GM23338 (cell line): Measurements from ENCODE around the gene KCNMA1.

Experiments
- CREB1 ChIP-seq: fragments of 250-450 bp; sonication (Bioruptor Pico); IDR thresholded peaks from 2 replicates; pipeline ENCODE4 v1.5.0; 2020; ENCODE audit warnings: low read depth, mild to moderate bottlenecking, moderate library complexity
- EZH2 ChIP-seq: fragments of 200-600 bp; sonication (generic); IDR thresholded peaks from one replicate; pipeline ENCODE4 v1.8.0; 2017; ENCODE audit warnings: antibody characterized with exemption, mild to moderate bottlenecking, low read depth; ENCODE audit not compliant: unreplicated experiment
- EZH2phosphoT487 ChIP-seq: fragments of 200-600 bp; sonication (generic); IDR thresholded peaks from one replicate; pipeline ENCODE4 v1.8.1; 2018; ENCODE audit warnings: antibody characterized with exemption; ENCODE audit not compliant: unreplicated experiment
- POLR2AphosphoS5 ChIP-seq: IDR thresholded peaks from 2 replicates; pipeline ENCODE4 v1.6.1; 2016; ENCODE audit warnings: antibody characterized with exemption, low read depth
- STAT1 ChIP-seq: IDR thresholded peaks from one replicate; pipeline ENCODE4 v1.6.1; 2016; ENCODE audit warnings: antibody characterized with exemption; ENCODE audit not compliant: unreplicated experiment
- TF ChIP-seq, protein P1 (sequence below), 2 experiments: fragments of 200-600 bp in 1 of 2; sonication (generic) in 1 of 2; conservative IDR thresholded peaks; 2 replicates each; pipeline versions ENCODE4 v1.5.1 to v1.6.1; 2016 to 2017; ENCODE audit warnings: antibody characterized with exemption in 2 of 2, low read depth in 2 of 2, mild to moderate bottlenecking in 2 of 2, moderate library complexity in 1 of 2
- TF ChIP-seq, protein P2 (sequence below): IDR thresholded peaks from one replicate; pipeline ENCODE4 v1.6.1; 2018; ENCODE audit warnings: antibody characterized with exemption; ENCODE audit not compliant: unreplicated experiment
- TF ChIP-seq, protein P3 (sequence below): IDR thresholded peaks from 2 replicates; pipeline ENCODE4 v1.6.1; 2016; ENCODE audit warnings: antibody characterized with exemption

DNA sequence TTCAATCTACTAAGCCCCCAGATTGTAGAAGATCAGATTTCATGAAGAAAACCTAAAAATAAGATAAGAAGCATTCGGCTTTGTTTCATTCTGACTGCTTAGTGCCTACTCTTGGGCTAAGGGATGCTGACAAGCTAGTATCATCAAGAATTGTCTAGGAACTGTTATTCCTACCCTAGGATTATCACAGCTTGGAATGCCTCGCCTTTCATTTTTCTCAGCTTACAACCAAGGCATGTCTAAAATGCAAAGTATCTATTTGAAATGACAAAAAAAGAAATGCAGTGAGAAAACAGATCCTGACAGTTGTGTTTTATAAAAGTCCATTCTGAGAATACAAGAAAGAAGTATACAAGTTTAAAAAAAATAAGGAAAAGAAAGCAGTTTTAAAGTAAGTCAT, 441.0 kb downstream of the KCNMA1 start:
- TF ChIP-seq, protein P1, sequence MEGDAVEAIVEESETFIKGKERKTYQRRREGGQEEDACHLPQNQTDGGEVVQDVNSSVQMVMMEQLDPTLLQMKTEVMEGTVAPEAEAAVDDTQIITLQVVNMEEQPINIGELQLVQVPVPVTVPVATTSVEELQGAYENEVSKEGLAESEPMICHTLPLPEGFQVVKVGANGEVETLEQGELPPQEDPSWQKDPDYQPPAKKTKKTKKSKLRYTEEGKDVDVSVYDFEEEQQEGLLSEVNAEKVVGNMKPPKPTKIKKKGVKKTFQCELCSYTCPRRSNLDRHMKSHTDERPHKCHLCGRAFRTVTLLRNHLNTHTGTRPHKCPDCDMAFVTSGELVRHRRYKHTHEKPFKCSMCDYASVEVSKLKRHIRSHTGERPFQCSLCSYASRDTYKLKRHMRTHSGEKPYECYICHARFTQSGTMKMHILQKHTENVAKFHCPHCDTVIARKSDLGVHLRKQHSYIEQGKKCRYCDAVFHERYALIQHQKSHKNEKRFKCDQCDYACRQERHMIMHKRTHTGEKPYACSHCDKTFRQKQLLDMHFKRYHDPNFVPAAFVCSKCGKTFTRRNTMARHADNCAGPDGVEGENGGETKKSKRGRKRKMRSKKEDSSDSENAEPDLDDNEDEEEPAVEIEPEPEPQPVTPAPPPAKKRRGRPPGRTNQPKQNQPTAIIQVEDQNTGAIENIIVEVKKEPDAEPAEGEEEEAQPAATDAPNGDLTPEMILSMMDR (conservative IDR thresholded peaks at IDR 0.05; ENCODE audit: low read depth in 2 of 2), result no peak
- TF ChIP-seq CREB1 (CRISPR knock-in tag), result no peak
- TF ChIP-seq EZH2phosphoT487, result no peak
- TF ChIP-seq POLR2AphosphoS5, result no peak
- no peak for TF ChIP-seq EZH2
- TF ChIP-seq, protein P2, sequence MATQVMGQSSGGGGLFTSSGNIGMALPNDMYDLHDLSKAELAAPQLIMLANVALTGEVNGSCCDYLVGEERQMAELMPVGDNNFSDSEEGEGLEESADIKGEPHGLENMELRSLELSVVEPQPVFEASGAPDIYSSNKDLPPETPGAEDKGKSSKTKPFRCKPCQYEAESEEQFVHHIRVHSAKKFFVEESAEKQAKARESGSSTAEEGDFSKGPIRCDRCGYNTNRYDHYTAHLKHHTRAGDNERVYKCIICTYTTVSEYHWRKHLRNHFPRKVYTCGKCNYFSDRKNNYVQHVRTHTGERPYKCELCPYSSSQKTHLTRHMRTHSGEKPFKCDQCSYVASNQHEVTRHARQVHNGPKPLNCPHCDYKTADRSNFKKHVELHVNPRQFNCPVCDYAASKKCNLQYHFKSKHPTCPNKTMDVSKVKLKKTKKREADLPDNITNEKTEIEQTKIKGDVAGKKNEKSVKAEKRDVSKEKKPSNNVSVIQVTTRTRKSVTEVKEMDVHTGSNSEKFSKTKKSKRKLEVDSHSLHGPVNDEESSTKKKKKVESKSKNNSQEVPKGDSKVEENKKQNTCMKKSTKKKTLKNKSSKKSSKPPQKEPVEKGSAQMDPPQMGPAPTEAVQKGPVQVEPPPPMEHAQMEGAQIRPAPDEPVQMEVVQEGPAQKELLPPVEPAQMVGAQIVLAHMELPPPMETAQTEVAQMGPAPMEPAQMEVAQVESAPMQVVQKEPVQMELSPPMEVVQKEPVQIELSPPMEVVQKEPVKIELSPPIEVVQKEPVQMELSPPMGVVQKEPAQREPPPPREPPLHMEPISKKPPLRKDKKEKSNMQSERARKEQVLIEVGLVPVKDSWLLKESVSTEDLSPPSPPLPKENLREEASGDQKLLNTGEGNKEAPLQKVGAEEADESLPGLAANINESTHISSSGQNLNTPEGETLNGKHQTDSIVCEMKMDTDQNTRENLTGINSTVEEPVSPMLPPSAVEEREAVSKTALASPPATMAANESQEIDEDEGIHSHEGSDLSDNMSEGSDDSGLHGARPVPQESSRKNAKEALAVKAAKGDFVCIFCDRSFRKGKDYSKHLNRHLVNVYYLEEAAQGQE, result no peak
- TF ChIP-seq, protein P3, sequence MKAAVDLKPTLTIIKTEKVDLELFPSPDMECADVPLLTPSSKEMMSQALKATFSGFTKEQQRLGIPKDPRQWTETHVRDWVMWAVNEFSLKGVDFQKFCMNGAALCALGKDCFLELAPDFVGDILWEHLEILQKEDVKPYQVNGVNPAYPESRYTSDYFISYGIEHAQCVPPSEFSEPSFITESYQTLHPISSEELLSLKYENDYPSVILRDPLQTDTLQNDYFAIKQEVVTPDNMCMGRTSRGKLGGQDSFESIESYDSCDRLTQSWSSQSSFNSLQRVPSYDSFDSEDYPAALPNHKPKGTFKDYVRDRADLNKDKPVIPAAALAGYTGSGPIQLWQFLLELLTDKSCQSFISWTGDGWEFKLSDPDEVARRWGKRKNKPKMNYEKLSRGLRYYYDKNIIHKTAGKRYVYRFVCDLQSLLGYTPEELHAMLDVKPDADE, result no peak
- TF ChIP-seq STAT1, result no peak
